GM21423 (cell line): ENCODE data around the gene CIAO1.
"Not testable (repeated sequence)": the region's sequence is repeated elsewhere in the genome, so short reads cannot be mapped to it uniquely, and the experiment has no call there.

Experiments
- ATAC-seq: cut with Tn5 transposase; IDR thresholded peaks from one replicate; pipeline ENCODE4 v1.9.1; 2021; ENCODE audit warnings: mild to moderate bottlenecking, moderate library complexity; ENCODE audit not compliant: unreplicated experiment

The CIAO1 gene

GRCh38 chr2:96249654-96250053 lies 16.4 kb upstream of the CIAO1 start:
- no peak for ATAC-seq

DNA sequence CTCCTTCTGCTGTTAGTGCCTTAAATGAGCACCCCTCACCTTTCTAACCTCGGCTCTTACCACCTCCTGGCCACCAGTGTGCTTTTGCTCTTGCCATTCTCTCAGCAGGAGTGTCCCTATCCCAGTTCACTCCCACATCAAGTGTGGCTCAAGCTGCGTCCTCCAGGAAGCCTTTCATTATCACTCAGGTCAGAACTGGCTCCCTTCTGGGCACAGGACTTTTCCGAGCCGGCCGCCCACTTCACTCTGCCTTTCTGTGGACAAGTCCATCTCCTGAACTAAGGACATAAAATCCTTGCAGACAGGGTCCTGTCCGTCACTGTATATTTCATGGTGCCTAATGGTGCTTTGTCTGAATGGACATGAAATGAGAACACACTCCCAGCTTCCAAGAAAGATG lies 15.8 kb upstream of the CIAO1 start:
- ATAC-seq = no peak

- ATAC-seq = no peak
These were observed 14.2 kb upstream of the CIAO1 start for GRCh38 chr2:96251721-96252292.

DNA sequence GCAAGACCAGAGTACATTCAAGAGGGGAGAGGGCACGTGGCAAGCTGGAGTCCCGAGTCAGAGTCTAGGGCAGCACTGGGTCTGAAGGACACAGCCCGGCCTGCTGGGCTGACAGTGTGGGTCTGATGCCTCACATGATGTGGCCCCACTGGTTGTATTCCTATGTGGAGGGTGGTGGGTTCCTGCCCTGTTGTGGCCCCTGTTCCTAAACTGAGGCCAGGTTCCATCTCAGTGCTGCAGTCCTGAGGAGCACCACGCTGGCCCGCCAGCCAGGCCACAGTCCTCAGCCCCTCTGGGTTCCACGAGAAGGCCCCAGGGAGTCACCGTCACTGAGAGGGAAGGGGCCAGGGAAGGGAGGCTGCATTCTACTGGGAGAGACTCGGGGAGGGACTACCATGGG lies 13.5 kb upstream of the CIAO1 start:
- ATAC-seq = no peak

GRCh38 chr2:96253006-96253405 lies 13.0 kb upstream of the CIAO1 start:
- no peak for ATAC-seq

- ATAC-seq = no peak
These were observed 11.5 kb upstream of the CIAO1 start for GRCh38 chr2:96254571-96254970.

DNA sequence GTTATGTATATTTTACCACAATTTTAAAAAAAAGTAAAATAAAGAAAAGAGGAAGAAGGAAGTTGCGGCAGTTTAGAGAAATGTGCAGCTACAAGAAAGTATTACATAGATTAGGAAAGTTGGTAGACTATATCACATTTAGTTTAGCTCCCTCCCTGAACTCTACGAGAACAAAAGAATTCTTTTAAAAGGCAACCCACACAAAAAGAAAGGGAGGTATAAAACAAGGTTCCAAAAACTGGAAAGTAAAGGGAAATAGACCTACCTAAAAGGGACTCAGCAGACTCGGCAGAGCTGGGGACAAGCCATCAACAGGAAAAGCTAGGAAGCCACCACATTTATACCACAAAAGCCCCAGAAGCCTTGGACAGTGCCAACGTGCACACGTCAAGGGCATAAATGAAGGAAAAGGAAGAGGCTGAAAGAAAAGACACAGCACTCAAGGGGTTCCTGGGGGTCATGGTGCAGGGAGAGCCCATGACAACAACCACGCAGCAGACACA lies 9.4 kb upstream of the CIAO1 start:
- no peak for ATAC-seq

DNA sequence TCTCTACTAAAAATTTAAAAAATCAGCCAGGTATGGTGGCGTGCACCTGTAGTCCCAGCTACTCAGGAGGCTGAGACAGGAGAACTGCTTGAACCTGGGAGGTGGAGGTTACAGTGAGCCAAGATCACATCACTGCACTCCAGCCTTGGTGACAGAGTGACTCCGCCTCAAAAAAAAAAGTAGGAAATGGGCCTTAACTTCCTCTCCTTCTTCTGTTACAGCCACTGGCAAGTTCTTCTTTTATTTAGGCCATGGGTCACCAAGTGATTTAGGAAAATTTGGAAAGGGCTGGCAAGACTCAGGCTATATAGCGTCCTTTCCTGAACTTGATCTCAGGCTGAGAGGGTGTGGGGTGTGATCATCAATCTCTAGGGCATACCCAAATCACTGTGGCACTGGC lies 8.3 kb upstream of the CIAO1 start:
- not testable (repeated sequence) for ATAC-seq

DNA sequence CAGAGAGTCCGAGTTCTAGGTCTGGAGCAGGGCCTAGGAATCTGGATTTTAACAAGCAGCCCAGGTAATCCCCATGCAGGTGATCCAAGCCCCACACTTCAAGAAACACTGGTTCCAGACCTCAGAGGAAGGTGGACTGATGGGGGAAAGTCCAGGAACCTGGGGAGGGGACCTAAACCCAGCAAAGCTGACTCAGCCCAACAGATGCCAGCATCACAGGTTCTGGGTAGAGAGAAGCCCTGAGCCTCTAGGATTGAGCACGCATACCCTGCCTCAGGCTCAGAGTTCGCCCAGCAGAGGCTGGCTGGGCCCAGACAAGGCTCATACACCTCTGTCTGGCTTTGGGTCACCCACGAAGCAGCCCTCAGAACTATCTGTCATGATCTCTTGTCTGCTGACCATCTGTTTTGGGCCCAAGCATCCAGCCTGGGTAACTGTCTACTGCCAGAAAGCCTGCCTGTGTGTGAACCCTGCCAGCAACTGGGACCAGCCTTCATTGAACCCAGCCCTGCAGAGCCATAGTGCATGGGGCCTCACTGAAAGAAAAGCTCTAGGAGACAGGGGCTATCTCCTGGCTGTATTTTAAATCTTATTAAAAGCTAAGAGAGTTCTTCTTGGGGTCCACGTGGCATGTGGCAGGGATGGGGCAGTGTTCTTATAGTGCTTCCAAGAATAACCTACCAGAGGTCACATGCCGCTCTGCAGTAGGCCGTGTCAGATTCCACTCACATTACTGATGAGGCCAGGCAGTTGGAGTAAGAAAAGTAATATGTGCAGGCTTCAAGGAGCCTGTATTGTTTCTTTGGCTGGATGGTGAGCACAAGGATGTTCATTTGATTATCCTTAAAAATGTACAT lies 7.6 kb upstream of the CIAO1 start:
- ATAC-seq = no peak

- no peak for ATAC-seq
These were observed 6.5 kb upstream of the CIAO1 start for GRCh38 chr2:96259497-96259921.

DNA sequence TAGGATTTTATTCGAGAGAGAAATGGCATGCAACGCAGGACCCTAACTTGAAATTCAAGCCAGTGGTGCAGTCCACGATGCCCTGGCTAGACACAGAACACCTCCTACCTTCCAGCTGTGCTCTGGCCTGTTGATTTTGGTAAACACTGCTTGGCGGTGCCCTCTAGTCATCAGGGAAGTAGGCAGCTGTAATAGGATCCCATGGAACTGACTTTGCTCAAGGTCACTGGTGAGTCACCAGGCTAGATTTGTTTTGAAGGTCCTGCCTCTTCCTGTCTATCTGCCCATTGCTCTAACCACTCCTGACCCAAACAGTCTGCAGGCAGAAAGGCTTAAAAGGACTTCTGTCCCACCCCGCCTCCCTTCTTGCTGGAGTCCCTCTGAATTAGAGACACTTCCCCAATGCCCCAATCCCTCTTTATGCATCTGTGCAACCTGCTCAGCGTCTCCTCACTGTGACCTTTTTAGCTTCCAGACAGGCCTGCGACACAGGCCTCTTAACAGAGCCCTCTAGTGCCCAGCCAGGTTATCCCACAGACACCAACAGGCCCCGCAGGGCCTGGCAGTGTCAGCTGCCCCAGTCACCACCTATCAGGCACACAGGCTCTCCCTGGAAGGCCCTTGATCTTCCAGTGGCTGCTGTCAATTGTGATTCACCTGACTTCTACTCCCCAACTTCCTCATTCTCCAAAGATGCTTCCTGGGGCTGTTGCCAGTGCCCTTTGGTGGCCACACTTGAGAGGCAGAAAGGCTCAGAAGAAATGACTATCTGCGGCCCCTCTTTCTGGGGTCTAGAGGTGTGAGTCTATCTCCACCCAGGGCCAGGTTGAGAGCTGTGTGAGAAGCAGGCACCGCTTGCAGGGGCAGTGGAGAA lies 5.4 kb upstream of the CIAO1 start:
- no peak for ATAC-seq

- ATAC-seq = no peak
These were observed 4.6 kb upstream of the CIAO1 start for GRCh38 chr2:96261328-96262003.

DNA sequence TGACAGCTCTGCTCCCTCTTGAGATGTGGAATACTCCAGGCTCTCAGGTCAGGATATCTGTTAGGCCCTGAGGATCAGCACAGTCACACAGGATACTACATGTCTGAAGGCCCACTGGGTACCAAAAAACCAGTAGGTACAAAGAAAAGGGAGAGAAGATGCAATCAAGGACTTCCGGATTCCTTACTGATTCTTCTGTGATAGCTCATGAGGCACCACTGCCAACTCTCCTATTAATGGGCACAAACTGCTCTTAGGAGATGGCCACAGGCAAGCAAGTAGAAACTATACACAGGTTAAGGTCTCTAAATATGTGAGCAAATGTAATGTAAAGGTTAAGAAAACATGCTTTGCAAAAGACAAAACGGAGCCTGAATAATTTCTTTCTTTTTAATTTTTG lies 3.7 kb upstream of the CIAO1 start:
- no peak for ATAC-seq

- no peak for ATAC-seq
These were observed 1.9 kb upstream of the CIAO1 start for GRCh38 chr2:96264086-96264485.

DNA sequence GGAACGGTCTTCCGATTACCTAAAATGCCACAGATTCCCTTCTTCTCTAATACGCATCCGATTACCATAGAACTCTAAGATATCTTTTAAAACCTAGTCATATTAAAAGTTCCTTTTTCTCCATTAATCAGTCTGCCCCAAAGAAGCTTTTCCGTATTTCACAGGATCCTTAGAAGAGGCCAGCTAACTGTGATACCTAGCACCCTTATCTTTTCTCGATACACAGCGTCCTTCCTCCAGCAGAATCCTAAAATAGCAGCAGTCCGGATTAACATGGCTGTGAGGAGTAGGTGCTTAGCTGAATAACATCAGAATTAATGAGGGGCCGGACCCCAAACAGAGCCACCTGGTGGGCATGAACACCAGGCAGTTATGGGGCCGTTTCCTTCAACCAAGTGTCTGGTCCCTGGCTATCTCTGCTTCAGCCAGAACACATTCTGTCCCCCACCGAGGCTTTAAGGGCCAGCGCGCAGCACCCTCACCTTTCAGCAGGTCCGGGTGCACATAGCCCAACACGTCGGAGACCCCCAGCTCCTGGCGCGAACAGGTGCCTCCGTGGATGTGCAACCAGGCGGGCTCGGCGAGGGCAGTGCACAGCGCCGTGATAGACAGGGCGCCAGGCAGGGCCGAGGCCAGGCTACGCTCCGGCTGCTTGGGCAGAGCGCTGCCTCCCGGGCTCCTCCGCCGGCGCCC lies 1.2 kb upstream of the CIAO1 start:
- no peak for ATAC-seq

DNA sequence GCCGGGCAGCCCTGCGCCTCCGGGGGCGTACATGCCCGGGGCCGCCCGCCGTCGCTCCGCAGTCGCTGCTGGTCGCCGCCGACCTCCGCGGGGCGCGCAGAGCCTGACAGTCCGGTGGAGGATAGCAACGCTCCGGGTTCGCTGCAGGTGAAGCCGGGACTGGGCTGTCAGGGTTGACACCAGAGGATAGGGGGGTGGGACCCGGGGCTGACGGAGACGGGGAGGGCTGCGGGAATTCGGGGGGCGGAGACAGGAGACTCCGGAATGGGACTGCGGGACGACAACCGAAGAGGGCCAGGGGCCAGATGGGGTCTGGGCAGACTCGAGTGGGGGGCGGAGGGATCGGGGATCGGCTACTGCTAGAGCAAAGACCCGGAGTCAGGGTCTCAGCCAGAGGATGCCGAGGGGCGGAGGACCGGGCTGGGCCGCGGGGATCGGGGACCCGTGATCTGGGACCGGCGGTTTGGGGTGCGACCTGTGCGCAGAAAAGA lies 631 bp upstream of the CIAO1 start:
- ATAC-seq = peak; percentile 17

- no peak for ATAC-seq
These were observed 1.3 kb downstream of the CIAO1 start for GRCh38 chr2:96267159-96267971.

DNA sequence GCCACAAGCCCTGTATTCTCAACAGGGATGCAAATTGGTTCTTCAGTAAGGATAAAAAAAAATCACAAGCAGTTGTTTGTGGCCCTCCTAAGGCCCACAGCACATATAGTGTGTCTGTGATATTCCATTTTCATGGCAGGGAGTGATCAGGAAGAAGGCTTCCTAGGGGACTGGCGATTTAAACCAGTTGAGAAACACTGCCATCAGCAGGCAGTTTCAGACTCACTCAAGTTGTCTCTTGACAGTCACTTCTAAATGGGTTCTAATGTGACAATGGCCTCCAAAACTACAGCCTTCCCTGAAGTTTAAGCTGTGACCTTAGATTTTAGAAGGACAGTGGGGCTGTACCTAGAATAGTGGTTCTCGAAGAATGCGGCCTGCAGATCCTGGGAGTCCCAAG lies 6.0 kb downstream of the CIAO1 start:
- ATAC-seq = no peak

DNA sequence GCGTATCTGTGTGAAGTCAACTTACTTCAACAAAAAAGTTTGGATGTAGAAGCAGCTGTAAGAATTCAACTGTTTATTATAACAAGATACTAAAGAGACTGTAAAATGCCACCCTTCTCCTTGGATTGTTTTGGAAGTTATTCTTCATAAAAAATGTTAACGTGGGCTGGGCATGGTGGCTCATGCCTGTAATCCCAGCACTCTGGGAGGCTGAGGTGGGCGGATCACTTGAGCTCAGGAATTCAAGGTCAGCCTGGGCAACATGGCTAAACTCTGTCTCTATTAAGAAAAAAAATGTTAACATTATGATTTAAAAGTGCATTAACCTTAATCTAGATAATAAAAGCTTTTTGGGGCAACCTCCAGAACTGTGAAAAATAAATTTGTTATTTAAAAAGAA lies 7.7 kb downstream of the CIAO1 start:
- no peak for ATAC-seq
